CD14-positive monocyte (primary cell): Measurements from ENCODE around the gene REN. TPM values are rescaled to one million over a fixed set of nuclear protein-coding genes. Genes with fewer than 3 reads are reported as not detected.

Experiments used
- DNase-seq, 3 donors: peaks; one replicate each; pipeline ENCODE4 v3.0.0-alpha.2; 2011 to 2022
- H2AFZ ChIP-seq: 2 replicates; pipeline ENCODE4 v1.6.0; 2012; ENCODE audit warnings: mild to moderate bottlenecking, low read depth, low read length, inconsistent platforms; ENCODE audit not compliant: insufficient read depth, poor library complexity, severe bottlenecking
- H3K27ac ChIP-seq, 2 donors: 1 replicate in 1 of 2; 2 replicates in 1 of 2; pipeline ENCODE4 v1.5.1; 2012 to 2013; ENCODE audit warnings: low read length in 2 of 2, control low read depth in 1 of 2, inconsistent platforms in 1 of 2, low read depth in 1 of 2, mild to moderate bottlenecking in 1 of 2
- H3K27me3 ChIP-seq, 2 donors: one replicate each; pipeline versions ENCODE4 v1.6.0 to v1.6.1; 2011 to 2013; ENCODE audit warnings: low read length in 2 of 2; ENCODE audit not compliant: control insufficient read depth in 2 of 2, insufficient read depth in 2 of 2
- H3K36me3 ChIP-seq, 2 donors: replicated peaks in 1 of 2; 1 replicate in 1 of 2; 2 replicates in 1 of 2; pipeline versions ENCODE4 v1.5.1 to v1.6.1; 2012 to 2013; ENCODE audit warnings: low read length in 2 of 2, control low read depth in 1 of 2, inconsistent platforms in 1 of 2, mild to moderate bottlenecking in 1 of 2; ENCODE audit not compliant: insufficient read depth in 2 of 2, control insufficient read depth in 1 of 2
- H3K4me1 ChIP-seq, 2 donors: 1 replicate in 1 of 2; 2 replicates in 1 of 2; pipeline versions ENCODE4 v1.5.1 to v1.6.1; 2012 to 2013; ENCODE audit warnings: low read length in 2 of 2, control low read depth in 1 of 2, inconsistent platforms in 1 of 2, mild to moderate bottlenecking in 1 of 2, moderate library complexity in 1 of 2; ENCODE audit not compliant: insufficient read depth in 2 of 2, control insufficient read depth in 1 of 2
- H3K4me2 ChIP-seq: replicated peaks from 2 replicates; pipeline ENCODE3; 2012; ENCODE audit warnings: low read length, moderate library complexity, mild to moderate bottlenecking; ENCODE audit not compliant: poor library complexity, severe bottlenecking; ENCODE audit errors: extremely low read depth
- H3K4me3 ChIP-seq, 3 experiments: fragments of 200-600 bp in 1 of 3; sonication (generic) in 1 of 3; replicated peaks in 1 of 3; 1 replicate in 2 of 3; 2 replicates in 1 of 3; pipeline ENCODE4 v1.5.1; 2011 to 2013; ENCODE audit warnings: low read length in 3 of 3, mild to moderate bottlenecking in 3 of 3, control low read depth in 2 of 3, low read depth in 2 of 3, inconsistent platforms in 1 of 3, moderate library complexity in 1 of 3
- H3K79me2 ChIP-seq: 2 replicates; pipeline ENCODE4 v1.6.0; 2012; ENCODE audit warnings: mild to moderate bottlenecking, control low read depth, inconsistent platforms, low read length, moderate library complexity; ENCODE audit not compliant: insufficient read depth
- H3K9ac ChIP-seq: 2 replicates; pipeline ENCODE4 v1.6.0; 2017; ENCODE audit warnings: low read length, mild to moderate bottlenecking; ENCODE audit not compliant: insufficient read depth, poor library complexity, severe bottlenecking
- H3K9me3 ChIP-seq, 2 donors: replicated peaks in 1 of 2; 1 replicate in 1 of 2; 2 replicates in 1 of 2; pipeline versions ENCODE4 v1.5.1 to v1.6.1; 2012 to 2013; ENCODE audit warnings: low read length in 2 of 2, control low read depth in 1 of 2; ENCODE audit not compliant: control insufficient read depth in 1 of 2, insufficient read depth in 1 of 2
- H4K20me1 ChIP-seq: 2 replicates; pipeline ENCODE4 v1.6.0; 2012; ENCODE audit warnings: mild to moderate bottlenecking, low read length, control low read depth, moderate library complexity; ENCODE audit not compliant: insufficient read depth
- H3K27ac Mint-ChIP-seq, 7 donors: one replicate each; pipeline ENCODE4 v1.8.0; 2020; ENCODE audit warnings: mild to moderate bottlenecking in 7 of 7, mixed read lengths in 7 of 7, moderate library complexity in 6 of 7, inconsistent platforms in 2 of 7
- H3K27me3 Mint-ChIP-seq, 3 donors: one replicate each; pipeline ENCODE4 v1.8.0; 2021 to 2022; ENCODE audit warnings: low read depth in 3 of 3, mild to moderate bottlenecking in 3 of 3, mixed read lengths in 3 of 3, moderate library complexity in 3 of 3, inconsistent platforms in 1 of 3
- H3K36me3 Mint-ChIP-seq, 2 donors: one replicate each; pipeline ENCODE4 v1.8.0; 2020; ENCODE audit warnings: mixed read lengths in 2 of 2, inconsistent platforms in 1 of 2, mild to moderate bottlenecking in 1 of 2
- H3K4me1 Mint-ChIP-seq: one replicate; pipeline ENCODE4 v1.8.0; 2020; ENCODE audit warnings: mild to moderate bottlenecking, mixed read lengths
- H3K4me3 Mint-ChIP-seq, 2 donors: one replicate each; pipeline ENCODE4 v1.8.0; 2020; ENCODE audit warnings: mild to moderate bottlenecking in 2 of 2, mixed read lengths in 2 of 2, moderate library complexity in 1 of 2
- H3K9me3 Mint-ChIP-seq, 7 donors: one replicate each; pipeline ENCODE4 v1.8.0; 2020 to 2022; ENCODE audit warnings: mixed read lengths in 7 of 7, mild to moderate bottlenecking in 6 of 7, moderate library complexity in 6 of 7, inconsistent platforms in 2 of 7
- WGBS: methylation state at CpG from one replicate; pipeline ENCODE4 v1.1.5; 2013; ENCODE audit warnings: missing lambda C conversion rate; ENCODE audit not compliant: insufficient coverage; 5-methylcytosine and 5-hydroxymethylcytosine counted together
- intact Hi-C, 2 donors: fragments of 100-400 bp; cut with micrococcal nuclease; formaldehyde crosslinking; loops; one replicate each; pipeline versions ENCODE4 v1.15.0 to v1.15.1; 2023
- polyA plus RNA-seq, 3 donors: library from polyadenylated mRNA; depleted of rRNA in 1 of 3; unstranded in 2 of 3; stranded (reverse) in 1 of 3; fragments of 300-500 nt in 2 of 3; fragments of >200 nt in 1 of 3; fragmentation: Illumina TruSeq in 2 of 3; gene quantifications; 1 replicate in 2 of 3; 2 replicates in 1 of 3; pipeline ENCODE4 v1.2.3, GENCODE V29; 2012 to 2021
- TF ChIP-seq, protein P1 (sequence below): fragments of 200-600 bp; IDR thresholded peaks from one replicate; pipeline ENCODE4 v1.8.0; 2022; ENCODE audit warnings: antibody characterized with exemption, mild to moderate bottlenecking

The REN gene
- polyA plus RNA-seq, 3 donors: not detected

DNA sequence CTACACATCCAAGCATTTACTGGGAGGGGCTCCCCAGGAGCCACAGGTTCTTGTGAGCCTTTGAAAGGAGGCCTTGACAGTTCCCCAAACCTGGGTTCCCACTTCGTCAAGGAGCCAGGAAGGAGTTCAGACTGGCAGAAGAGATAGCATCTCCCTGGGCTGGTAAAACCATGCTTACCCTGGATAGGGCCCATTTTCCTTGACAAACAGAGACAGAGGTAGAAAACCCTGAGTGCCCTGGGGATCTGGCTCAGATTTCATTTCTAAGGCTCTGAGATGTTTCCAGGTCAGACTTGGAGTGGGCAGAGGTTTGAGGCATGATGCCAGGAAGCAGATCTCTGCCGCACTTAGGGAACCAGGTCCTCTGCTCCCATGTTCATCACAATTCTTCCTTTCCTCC is 17.0 kb downstream of the REN start:
- Mint-ChIP-seq H3K4me3 (peak overlapping the region in 1 of 2 donors; percentile 28), H3K4me1 (peaks cover 9% of the 10 kb centered on the region), H3K27ac (no peak overlapping the region), H3K9me3 (peaks cover 0 to 2% (median 0%) of the 10 kb centered on the region in 7 donors), H3K27me3 (peaks cover 36 to 43% (median 40%) of the 10 kb centered on the region in 3 donors), H3K36me3 (no peaks in the 10 kb centered on the region)
- peaks cover 9 to 18% of the 10 kb centered on the region in 2 donors for H3K4me1 ChIP-seq
- no peaks in the 10 kb centered on the region for H3K9me3 ChIP-seq
- DNase-seq: no peak
- peaks cover 8 to 35% of the 10 kb centered on the region in 2 donors for H3K27me3 ChIP-seq
- intact Hi-C loops: no loop called here
- H3K27ac ChIP-seq: no peak overlapping the region
- TF ChIP-seq, protein P1, sequence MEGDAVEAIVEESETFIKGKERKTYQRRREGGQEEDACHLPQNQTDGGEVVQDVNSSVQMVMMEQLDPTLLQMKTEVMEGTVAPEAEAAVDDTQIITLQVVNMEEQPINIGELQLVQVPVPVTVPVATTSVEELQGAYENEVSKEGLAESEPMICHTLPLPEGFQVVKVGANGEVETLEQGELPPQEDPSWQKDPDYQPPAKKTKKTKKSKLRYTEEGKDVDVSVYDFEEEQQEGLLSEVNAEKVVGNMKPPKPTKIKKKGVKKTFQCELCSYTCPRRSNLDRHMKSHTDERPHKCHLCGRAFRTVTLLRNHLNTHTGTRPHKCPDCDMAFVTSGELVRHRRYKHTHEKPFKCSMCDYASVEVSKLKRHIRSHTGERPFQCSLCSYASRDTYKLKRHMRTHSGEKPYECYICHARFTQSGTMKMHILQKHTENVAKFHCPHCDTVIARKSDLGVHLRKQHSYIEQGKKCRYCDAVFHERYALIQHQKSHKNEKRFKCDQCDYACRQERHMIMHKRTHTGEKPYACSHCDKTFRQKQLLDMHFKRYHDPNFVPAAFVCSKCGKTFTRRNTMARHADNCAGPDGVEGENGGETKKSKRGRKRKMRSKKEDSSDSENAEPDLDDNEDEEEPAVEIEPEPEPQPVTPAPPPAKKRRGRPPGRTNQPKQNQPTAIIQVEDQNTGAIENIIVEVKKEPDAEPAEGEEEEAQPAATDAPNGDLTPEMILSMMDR: no peak
- no peak overlapping the region for H2AFZ ChIP-seq
- H3K4me2 ChIP-seq: no peak overlapping the region
- 50% methylated on average over 2 of the region's 2 CpGs for WGBS
- no peak overlapping the region for H3K4me3 ChIP-seq
- no peaks in the 10 kb centered on the region for H3K36me3 ChIP-seq
- no peak overlapping the region for H3K9ac ChIP-seq
- no peaks in the 10 kb centered on the region for H3K79me2 ChIP-seq
- no peaks in the 10 kb centered on the region for H4K20me1 ChIP-seq

DNA sequence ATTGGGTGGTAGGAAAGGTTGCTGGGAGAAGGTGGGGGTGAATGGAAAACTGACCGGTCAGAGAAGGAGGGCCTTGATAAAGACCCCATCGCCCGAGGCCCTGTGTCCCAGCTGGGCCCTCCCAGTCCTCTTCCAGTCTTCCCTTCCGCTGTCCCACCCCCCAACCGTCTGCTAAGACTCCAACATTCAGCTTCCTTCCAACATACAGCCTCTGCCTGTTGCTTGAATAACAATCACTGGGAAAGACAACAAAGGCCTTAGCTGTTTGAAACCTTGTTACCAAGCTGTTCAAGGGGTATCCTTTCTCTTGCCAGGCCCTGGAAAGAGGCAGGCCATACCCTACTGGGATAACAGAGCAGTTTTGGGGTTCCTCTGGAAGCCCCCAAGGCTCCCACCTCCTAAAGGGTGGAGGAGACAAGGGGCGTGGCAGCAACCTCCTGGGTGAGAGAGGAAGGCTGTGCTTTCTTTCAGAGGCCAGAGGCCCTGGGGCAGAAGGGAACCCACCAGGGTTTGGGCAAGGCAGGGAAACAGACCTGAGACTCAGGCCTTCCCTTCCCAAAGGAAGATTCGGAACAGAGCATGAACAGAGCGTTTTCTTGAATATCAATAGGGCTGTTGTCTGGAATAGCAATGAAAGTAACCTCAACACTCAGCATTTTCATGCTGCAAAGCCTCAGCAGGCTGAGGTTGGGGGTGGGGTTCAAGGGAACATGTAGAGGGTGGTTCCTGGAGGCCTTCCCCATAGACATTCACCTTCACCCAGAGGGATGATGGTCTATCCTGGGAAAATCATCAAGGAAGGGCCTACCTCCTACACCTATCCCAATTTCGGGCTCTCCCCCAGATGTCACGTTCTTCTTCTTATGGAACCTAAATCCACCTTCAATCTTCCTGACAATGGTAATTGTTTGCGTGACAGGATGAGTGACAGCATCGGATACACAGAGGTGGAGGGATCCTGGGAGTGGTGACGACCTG is 18.4 kb downstream of the REN start:
- Histone ChIP-seq H3K4me3 (no peak overlapping the region), H3K4me1 (peaks cover 7 to 14% of the 10 kb centered on the region in 2 donors), H3K4me2 (no peak overlapping the region), H3K36me3 (no peaks in the 10 kb centered on the region), H3K9ac (no peak overlapping the region), H3K9me3 (no peaks in the 10 kb centered on the region), H2AFZ (no peak overlapping the region), H3K79me2 (no peaks in the 10 kb centered on the region), H4K20me1 (no peaks in the 10 kb centered on the region), H3K27me3 (peaks cover 5 to 23% of the 10 kb centered on the region in 2 donors), H3K27ac (no peak overlapping the region)
- 94% methylated on average over 7 of the region's 13 CpGs for WGBS
- no peak for DNase-seq
- peaks cover 0 to 2% (median 0%) of the 10 kb centered on the region in 7 donors for H3K9me3 Mint-ChIP-seq
- intact Hi-C loops: no loop called here
- H3K36me3 Mint-ChIP-seq: no peaks in the 10 kb centered on the region
- peaks cover 5% of the 10 kb centered on the region for H3K4me1 Mint-ChIP-seq
- H3K27me3 Mint-ChIP-seq: peaks cover 23 to 32% (median 26%) of the 10 kb centered on the region in 3 donors
- TF ChIP-seq, protein P1: no peak
- no peak overlapping the region for H3K4me3 Mint-ChIP-seq
- no peak overlapping the region for H3K27ac Mint-ChIP-seq
